ENCODE measurements around the gene STIM2. TPM values are rescaled to one million over a fixed set of nuclear protein-coding genes. Genes with fewer than 3 reads are reported as not detected.
"Not testable (repeated sequence)": the region's sequence is repeated elsewhere in the genome, so short reads cannot be mapped to it uniquely, and the experiment has no call there.

STIM2 gene
- total RNA-seq, 1 donor from 2014 or later = 54.0 TPM

DNA sequence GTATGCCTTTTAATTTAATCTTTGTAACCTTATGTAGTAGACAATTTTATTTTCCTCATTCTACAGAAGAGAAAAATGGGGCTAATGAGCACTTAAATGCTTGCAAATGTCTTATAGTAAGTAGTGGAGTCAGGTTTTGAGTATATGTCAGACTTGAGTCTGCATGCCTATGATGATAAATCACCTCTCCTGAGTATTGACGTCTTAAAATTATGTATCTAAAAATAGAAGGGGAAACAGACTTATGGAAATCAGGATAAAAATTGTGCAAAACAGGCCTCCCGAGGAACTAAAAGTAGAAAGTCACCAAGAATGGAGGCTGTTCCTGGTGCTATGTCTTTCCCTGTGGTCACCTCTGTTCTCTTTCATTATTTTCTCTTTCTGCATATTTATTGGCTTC is 92.7 kb downstream of the STIM2 start:
- DNase-seq (ENCODE audit: low spot score) = no peak

DNA sequence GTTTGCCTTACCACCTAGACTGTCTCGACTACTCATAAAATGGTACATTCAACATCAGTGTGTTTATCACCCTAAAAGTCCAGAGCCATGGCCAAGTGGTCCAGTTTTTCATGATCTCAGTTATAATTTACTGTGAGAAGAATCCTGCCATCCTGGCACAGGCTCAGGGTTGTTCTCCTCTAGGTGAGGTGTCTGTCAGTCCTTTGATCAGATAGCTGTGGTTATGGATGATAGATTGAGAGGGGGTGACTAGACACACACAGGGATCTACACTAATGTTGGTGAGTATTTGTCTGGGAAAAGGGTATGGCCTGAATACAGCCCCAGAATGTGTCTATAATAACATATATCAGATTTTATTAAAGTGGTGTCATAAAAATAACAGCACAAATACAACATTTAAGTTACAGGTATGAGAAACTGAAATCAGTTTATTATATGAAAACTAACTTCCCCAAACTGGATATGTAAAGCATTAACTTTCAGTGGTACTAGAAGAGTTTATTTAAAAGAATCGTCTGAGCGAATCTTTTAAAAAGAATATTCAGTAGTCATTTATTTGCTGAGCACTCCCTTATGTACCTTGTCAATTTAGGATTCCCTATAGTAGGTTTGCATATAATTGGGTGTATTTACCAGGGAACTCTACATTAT is 93.3 kb downstream of the STIM2 start:
- no peak for DNase-seq (ENCODE audit: low spot score)

DNA sequence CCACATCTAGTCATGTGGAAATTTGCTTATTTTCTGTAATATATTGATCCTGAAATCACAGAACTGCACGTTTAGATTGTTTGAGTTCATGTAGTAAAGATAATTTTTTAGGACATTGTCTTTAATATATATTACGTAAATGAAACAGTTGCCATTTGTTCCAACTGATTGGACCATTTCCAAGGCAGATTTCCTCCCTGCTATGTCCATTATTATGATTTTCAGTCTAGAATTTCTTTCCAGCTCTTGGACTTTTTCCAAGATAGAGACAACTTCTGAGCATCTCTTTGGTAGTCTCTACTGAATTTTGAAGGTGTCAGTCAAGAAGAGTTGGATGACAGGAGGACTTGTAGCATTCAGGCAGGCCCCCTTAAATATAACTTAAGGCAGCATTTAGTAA is 94.6 kb downstream of the STIM2 start:
- no peak for DNase-seq (ENCODE audit: low spot score)

DNA sequence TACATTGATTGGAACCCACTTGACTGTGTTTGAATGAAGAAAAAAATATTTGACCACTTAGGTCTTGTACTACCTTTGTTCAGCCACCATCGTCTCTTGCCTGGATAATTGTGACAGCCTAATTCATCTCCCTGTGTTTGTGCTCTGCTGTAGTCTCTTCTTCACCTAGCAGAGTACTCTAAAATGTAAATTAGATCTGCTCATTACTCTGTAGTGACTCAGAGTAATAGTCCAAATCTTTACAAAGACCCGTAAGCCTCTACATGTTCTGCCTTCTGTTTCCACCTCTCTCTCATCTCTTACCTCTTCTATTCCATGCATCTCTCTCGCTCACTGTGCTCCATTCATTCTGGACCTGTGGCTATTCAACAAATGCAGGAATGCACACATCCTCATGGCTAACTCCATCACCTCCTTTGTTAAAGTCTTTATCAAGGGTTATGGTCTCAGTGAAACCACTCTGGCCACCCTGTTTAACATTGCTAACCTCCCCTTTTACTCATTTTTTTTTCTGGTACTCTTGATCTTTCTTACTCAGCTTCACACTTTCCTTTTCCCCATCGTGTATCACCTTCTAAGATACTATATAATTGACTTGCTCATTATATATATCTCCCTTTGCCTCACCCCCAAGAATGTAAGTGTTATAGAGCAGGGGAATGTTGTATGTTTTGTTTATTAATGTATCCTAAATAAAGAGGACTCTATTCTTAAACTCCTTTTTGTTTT is 98.4 kb downstream of the STIM2 start:
- DNase-seq (ENCODE audit: low spot score) = no peak

DNA sequence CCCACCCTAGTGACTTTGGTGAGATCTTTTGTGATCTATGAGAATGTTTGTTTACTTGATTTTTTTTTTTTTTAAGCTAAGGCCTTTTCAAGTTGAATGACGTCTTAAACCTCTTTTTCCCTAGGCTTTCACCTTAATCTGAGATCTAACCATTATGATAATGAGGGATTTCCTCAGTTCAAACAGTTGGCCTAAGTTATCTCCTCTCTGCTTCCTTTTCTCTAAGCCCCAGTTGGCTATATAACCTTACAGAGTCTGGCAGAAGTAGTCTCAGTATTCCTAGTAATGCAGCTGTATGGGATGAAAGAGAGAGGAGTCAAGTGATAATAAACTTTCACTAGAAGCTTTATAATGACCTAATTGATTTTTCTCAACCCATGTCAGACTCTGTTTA is 99.0 kb downstream of the STIM2 start:
- no peak for DNase-seq (ENCODE audit: low spot score)

DNA sequence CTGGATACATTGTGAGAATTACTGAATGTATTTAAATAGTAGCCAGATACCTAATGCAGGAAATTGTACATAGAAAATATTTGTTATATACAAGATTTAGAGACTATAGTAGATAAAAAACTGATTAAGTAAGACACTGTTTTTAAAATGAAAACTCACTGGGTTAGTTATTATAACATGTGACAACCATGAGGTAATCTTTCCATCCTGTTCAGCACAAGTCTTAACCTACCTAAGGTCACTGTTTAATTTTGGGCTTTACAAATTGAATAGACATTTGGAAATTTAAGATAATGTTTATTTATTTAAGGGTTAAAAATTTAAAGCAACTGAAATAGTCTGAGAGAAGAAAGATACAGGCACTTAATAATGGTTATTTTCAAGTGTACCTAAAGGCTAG is 102.1 kb downstream of the STIM2 start:
- no peak for DNase-seq (ENCODE audit: low spot score)

DNA sequence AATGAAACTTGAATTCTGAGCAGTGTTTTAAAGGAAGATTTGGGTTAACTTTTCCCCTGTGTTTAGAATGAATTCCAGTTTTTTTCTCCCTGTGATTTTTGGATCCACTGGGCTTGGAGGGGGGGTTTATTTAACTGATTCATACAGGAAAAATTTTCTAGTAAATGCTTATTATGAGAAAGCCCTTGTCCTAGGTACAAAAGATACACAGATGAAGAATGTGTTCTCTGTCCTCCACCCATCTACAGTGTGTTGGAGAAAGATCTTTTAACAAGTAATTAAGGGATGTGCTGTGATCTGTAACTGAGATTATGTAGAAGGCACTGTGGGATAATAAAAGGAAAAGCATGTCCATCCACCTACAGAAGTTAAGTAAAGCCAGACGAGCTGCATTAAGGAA is 103.9 kb downstream of the STIM2 start:
- DNase-seq (ENCODE audit: low spot score) = no peak

DNA sequence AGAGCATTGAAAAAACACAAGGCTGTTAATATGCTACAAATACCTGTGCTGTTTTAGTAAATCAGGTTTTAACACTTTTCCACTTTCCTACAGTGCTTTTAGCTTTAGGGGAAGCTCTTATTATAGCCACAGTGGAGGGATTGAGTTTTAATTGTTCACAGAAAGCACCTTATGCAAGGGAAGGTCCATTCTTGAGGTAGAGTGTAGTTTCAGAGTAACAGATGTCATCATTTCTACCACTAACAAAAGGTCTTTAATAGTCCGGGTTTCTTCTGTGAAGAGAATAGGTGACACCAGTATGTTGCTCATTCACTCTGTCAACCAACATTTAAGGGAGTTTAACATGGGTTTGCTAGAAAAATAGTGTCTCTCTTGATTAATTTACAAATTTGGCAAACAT is 104.4 kb downstream of the STIM2 start:
- no peak for DNase-seq (ENCODE audit: low spot score)

DNA sequence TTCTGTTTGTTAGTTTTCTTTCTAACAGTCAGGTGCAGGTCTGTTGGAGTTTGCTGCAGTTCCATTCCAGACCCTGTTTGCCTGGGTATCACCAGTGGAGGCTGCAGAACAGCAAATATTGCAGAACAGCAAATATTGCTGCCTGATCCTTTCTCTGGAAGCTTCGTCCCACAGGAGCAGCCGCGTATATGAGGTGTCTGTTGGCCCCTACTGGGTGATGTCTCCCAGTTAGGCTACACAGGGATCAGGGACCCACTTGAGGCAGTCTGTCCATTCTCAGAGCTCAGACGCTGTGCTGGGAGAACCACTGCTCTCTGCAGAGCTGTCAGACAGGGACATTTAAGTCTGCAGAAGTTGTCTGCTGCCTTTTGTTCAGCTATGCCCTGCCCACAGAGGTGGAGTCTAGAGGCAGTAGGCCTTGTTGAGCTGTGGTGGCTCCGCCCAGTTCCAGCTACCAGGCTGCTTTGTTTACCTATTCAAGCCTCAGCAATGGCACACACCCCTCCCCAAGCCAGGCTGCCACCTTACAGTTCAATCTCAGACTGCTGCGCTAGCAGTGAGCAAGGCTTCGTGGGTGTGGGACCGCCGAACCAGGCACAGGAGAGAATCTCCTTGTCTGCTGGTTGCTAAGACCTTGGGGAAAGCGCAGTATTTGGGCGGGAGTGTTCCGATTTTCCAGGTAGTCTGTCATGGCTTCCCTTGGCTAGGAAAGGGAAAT is 115.0 kb downstream of the STIM2 start:
- DNase-seq (ENCODE audit: low spot score) = not testable (repeated sequence)

DNA sequence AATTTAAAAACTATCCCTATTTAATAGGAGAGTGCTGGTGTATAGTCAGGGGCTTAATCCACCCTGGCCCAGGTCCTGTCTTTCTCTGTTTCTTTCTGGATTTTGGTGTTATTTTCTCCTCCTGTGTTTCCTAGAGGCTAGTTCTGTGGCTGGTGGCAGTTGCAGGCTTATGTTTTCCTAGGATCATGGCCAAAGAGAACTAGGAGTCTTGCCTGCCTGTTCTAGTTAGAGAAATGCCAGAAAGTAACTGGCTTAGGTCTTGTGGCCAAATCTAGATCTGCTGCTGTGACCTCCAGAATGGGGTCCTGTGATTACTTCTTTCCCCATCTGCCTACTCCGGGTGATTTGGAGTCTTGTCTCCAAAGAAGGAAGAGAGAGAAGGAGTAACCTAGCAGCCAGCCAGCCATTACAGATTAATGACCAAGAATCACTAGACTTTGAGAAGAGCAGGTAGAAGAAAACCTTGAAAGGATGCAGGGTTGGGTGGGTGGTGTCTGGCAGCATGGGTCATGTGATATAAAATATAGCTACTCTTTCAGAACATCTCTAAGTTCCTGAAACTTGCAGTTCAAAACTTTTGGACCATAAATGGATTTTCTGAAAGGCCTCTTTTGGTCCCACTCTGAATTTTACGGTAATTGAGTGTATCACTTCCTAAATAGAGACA is 117.9 kb downstream of the STIM2 start:
- DNase-seq (ENCODE audit: low spot score) = no peak

DNA sequence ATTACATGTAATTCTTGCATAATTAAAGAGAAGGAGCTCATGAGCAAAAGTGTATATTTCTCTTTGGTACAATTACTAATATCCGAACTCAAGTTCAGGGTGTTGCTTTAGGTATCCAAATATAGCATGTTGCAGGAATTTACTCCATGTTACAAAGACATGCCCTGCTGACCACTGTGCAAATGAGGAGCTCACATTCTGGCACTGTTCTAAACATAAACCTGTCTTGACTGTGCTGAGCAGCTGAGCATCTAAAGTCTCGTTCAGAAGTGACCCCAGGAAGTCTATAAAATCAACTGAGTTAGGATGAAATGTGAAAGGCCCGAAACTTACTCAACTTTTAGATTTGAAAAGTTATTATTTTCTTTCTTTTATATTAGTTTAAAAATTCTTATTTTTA is 124.3 kb downstream of the STIM2 start:
- DNase-seq (ENCODE audit: low spot score) = no peak

DNA sequence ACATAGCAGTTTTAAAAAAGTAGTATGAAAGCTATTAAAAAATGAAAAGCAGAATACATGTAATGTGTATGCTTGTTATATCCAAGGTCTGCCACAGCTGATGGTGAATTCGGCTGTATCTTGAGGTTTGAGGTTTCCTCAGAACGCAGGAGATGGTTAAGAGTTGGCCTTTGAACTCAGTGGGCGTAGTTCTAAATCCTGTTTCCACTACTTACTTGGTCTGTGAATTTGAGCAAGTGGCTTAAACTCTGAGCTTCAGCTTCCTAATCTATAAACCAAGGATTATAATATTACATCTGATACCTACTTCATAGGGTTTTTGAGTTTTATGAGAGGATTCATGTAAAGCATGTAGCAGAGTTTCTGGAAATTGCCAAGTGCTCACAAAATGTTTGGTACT is 125.2 kb downstream of the STIM2 start:
- no peak for DNase-seq (ENCODE audit: low spot score)

DNA sequence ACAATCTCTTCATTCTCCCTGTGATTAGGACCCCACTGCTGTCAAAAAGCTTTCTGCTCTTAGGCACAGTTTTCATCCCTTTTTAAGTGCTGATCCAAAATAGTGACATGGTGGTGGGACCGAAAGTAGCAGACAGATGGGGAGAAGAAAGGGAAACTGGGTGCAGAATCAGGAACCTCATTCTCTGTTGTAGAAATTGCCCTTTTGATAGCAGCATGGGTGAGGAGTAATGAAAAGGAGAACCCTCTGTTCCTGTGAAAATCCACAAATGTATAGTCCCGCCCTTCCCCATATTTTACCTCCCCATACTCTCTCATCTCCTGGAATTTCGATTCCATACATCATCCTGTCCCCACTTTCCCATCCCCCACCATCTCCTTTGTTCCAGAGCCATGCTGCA is 126.5 kb downstream of the STIM2 start:
- DNase-seq (ENCODE audit: low spot score) = no peak

DNA sequence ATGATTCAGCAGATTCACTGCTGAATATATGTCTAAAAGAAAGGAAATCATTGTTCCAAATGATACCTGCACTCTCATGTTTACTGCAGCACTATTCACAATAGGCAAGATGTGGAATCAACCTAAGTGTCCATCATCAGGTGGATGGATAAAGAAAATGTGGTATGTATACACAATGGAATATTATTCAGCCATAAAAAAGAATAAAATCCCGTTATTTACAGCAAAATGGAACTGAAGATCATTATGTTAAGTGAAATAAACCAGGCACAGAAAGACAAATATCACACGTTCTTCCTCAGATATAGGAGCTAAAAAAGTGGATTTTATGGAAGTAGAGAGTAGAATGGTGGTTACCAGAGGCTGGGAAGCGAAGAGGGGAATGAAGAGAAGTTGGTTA is 130.4 kb downstream of the STIM2 start:
- DNase-seq (ENCODE audit: low spot score) = no peak

DNA sequence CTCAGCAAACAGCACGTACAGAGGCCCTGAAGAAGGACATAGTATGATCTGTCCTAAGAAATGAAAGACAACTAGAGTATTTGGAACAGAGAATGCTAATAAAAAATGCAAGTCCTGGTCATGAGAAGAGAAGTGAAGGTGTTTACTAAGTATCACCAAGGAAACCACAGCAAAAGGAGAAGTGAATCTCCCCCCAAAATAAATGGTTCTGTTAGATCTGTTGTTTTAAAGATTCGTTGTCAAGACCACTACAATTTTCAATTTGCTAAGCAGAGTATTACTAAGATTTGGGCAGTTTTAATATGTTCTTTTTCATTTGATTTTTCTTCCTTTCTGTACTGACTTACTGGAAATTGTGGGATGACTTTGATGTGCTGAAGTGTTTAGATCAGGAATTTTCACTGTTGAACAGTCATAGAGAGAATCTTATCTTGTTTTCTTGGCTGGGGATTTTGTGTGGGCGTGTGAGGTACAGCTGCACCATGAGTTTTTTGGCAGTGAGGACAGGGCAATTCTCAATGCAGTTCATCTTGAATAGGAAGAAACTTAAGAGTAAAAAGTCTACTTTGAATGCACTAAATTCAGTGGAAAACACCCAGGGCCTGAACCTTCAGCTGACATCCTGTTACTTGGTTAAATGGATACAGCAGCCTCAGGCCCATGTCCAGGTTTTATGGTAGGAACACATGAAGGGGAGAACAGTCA is 132.2 kb downstream of the STIM2 start:
- no peak for DNase-seq (ENCODE audit: low spot score)

DNA sequence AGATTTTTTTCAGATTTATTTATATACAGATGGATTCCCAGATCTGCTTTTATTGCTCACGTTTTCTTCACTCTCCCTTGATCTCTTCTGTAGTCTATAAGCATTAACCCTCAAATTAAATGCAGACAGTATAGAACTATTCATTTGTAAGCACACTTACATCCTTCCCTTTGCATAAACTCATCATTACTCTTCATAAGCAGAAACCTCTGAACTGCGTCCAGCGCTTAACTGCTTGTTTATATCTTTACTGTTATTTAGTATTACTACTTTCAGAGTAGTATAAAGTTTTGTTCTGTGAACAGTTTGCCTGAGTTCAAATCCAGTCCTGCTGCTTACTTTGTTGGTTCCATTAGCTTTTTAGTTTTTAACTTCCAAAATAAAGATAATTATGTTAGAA is 132.9 kb downstream of the STIM2 start:
- DNase-seq (ENCODE audit: low spot score) = no peak

DNA sequence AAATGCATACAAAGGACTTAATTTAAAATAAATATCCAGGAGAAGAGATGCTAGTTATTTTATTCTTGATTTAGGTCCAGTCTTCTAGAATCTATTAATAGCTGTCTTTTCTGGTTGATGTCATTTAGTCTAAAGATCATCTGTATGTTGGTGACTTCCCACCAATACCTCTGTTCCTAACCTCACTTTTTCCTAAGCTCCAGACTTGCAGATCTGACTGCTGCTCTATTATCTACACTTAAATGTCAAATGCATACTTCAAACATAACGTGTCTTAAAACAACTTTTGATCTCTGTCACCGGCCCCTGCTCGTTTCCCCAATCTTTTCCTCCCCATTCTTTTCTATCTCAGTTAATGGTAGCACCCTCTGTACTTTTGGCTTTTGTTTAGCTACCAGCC is 133.3 kb downstream of the STIM2 start:
- DNase-seq (ENCODE audit: low spot score) = no peak

DNA sequence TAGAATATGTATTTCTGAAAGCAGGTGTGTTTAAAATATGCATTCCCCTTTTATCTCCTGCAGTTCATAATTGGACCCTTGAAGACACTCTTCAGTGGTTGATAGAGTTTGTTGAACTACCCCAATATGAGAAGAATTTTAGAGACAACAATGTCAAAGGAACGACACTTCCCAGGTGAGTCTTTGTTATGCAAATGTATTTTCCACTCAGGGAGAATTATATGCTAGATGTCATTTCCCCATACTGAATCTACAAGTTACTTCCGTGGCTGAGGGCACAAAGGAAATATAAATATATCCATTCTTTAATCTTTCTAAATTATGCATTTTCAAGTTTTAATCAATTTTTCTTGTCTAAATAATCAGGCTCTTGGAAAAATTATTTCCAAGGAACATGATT is 134.7 kb downstream of the STIM2 start:
- DNase-seq (ENCODE audit: low spot score) = no peak

DNA sequence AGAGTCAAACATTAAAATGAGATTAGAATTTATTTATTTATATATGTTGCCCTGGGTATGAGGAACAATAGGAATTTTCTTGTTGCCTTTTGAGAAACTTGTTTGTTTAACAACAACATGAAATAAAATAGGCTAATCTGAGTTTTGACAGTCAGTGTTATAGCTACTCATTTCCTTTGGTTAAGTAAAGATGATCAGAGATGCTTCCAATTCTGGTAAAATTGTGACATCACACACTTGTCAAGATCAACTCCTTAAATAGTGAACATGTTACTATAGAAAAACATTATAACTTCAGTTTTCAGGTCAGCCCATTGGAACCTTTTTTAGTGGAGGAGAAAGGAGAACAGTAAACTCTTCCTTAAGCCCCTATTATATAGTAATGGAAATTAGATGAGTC is 136.1 kb downstream of the STIM2 start:
- no peak for DNase-seq (ENCODE audit: low spot score)

DNA sequence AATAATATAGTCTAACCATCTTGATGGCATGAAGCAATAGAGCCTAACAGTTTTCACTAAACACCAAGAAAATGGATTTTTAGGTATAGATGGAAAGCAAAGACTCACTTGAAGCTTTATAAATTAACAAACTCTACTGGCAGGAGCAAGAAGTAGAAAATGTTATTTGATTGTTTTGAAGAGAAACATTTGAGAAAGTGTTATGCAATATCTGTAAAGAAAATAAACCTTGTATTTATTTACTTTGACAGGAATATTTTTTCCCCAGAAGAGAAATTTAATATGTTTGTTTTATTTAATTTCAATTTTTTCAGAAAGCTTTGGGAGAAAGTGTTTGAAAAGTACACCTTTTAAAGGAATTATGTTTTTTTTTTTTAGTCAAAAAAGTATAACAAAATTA is 139.0 kb downstream of the STIM2 start:
- no peak for DNase-seq (ENCODE audit: low spot score)

DNA sequence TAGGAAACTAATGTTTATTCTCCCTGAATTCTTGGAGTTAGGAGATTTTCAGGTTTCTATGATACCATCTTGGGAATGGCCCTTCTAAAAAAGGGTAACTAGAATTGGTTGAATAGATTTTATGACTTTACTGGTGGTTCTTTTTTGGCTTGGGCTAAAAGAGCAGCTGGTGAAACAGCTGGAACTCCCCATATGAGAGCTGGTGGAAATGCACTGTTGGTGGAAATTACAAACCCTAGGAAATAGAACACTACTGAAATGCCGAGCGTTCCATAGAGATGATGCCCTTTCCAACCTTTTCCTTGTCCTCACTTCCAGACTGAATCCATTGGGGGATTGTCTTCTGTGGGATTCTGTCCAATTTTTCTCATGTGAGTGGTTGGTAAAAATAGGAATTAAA is 139.5 kb downstream of the STIM2 start:
- DNase-seq (ENCODE audit: low spot score) = no peak

DNA sequence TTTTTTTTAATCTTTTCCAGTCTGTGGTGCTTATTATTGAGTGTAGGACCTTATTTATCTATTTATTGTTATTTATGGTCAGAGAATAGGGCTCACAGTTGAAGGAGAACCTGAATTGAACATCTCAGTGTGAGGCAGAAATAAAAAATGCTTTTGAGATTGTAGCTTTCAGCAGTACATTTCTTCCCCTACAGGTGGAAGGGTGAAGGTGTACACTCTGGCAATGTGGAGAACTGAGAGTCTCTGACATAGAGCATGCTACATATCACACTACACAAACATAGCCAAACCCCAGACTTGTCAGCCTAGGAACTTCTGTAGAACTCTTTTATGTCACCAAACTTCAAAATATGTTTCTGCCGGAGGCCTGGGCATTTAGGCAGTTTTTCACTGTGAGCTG is 140.2 kb downstream of the STIM2 start:
- DNase-seq (ENCODE audit: low spot score) = no peak
